Urinary bladder (tissue), 4 donors: ENCODE data around the gene OR8B4. TPM values are rescaled to one million over a fixed set of nuclear protein-coding genes. Genes with fewer than 3 reads are reported as not detected.
"Not testable (repeated sequence)": the region's sequence is repeated elsewhere in the genome, so short reads cannot be mapped to it uniquely, and the experiment has no call there.

Experiments used
- DNase-seq: peaks from one replicate; pipeline ENCODE4 v3.0.0-alpha.2; 2015; ENCODE audit errors: extremely low spot score
- H3K27ac ChIP-seq: one replicate; pipeline ENCODE4 v1.5.1; 2013; ENCODE audit warnings: low read depth, mild to moderate bottlenecking, moderate library complexity
- H3K36me3 ChIP-seq: one replicate; pipeline ENCODE4 v1.6.1; 2013; ENCODE audit warnings: mild to moderate bottlenecking, moderate library complexity; ENCODE audit not compliant: insufficient read depth
- H3K4me1 ChIP-seq: one replicate; pipeline ENCODE4 v1.6.1; 2013; ENCODE audit warnings: mild to moderate bottlenecking, moderate library complexity; ENCODE audit not compliant: insufficient read depth
- H3K4me3 ChIP-seq: one replicate; pipeline ENCODE4 v1.5.1; 2013; ENCODE audit warnings: low read depth, low read length
- WGBS: extraction: QIAGEN DNeasy Blood & Tissue Kit; methylation state at CpG from one replicate; pipeline ENCODE4 v1.1.7; 2013; 5-methylcytosine and 5-hydroxymethylcytosine counted together
- polyA plus RNA-seq: library from polyadenylated mRNA; stranded (reverse); fragments of 200-250 nt; gene quantifications from one replicate; pipeline ENCODE4 v1.2.3, GENCODE V29; 2013
- total RNA-seq: library from RNA; depleted of rRNA; stranded (reverse); fragments of >200 nt; gene quantifications from one replicate; pipeline ENCODE4 v1.2.3, GENCODE V29; 2014
- donor health status: healthy with polysubstance abuse.
- donor health status: healthy.

Gene OR8B4, protein sequence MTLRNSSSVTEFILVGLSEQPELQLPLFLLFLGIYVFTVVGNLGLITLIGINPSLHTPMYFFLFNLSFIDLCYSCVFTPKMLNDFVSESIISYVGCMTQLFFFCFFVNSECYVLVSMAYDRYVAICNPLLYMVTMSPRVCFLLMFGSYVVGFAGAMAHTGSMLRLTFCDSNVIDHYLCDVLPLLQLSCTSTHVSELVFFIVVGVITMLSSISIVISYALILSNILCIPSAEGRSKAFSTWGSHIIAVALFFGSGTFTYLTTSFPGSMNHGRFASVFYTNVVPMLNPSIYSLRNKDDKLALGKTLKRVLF
- total RNA-seq (not detected), polyA plus RNA-seq (not detected)

- Histone ChIP-seq H3K27ac (no peak within 1 kb of the TSS), H3K4me3 (no peak within 1 kb of the TSS), H3K4me1 (no peaks in the 10 kb centered on the region), H3K36me3 (no peaks in the 10 kb centered on the region)
- no peak for DNase-seq
- 88% methylated on average over 2 of the region's 2 CpGs for WGBS
Observed at GRCh38 chr11:124424384-124424921, at the start of gene OR8B4. Gene OR8B4, minus strand, starts transcription at chr11:124424871. Its CDS starts 0 bp downstream, at chr11:124424871.

DNA sequence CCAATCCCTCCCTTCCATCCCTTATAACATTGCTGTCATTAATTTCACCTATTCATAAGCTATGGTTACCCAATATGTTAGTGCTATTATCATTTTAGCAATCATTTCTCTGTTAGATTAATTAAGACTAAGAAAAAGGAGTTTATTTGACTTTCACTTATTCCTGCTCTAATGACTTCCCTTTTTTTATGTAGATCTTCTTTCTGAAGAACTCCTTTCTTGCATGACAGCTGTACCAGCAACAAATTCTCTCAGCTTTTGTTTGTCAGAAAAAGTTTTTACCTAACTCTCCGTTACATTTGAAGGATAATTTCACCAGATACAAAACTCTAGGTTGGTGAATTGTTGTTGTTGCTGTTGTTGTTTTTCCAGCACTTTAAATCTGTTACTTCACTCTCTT, 49.4 kb upstream of the OR8B4 start:
- no peak for DNase-seq
- Histone ChIP-seq H3K4me1 (no peaks in the 10 kb centered on the region), H3K4me3 (no peak overlapping the region), H3K36me3 (no peaks in the 10 kb centered on the region), H3K27ac (no peak overlapping the region)
- WGBS: 56% methylated on average over 1 of the region's 1 CpG

GRCh38 chr11:124473476-124473875, 48.8 kb upstream of the OR8B4 start:
- no peaks in the 10 kb centered on the region for H3K4me1 ChIP-seq
- H3K36me3 ChIP-seq: no peaks in the 10 kb centered on the region
- H3K4me3 ChIP-seq: no peak overlapping the region
- whole genome bisulfite sequencing: 66% methylated on average over 1 of the region's 1 CpG
- no peak overlapping the region for H3K27ac ChIP-seq
- no peak for DNase-seq

GRCh38 chr11:124470561-124471227, 46.0 kb upstream of the OR8B4 start:
- Histone ChIP-seq H3K36me3 (no peaks in the 10 kb centered on the region), H3K4me1 (no peaks in the 10 kb centered on the region), H3K27ac (no peak overlapping the region), H3K4me3 (no peak overlapping the region)
- 61% methylated on average over 11 of the region's 11 CpGs for WGBS
- DNase-seq: no peak

DNA sequence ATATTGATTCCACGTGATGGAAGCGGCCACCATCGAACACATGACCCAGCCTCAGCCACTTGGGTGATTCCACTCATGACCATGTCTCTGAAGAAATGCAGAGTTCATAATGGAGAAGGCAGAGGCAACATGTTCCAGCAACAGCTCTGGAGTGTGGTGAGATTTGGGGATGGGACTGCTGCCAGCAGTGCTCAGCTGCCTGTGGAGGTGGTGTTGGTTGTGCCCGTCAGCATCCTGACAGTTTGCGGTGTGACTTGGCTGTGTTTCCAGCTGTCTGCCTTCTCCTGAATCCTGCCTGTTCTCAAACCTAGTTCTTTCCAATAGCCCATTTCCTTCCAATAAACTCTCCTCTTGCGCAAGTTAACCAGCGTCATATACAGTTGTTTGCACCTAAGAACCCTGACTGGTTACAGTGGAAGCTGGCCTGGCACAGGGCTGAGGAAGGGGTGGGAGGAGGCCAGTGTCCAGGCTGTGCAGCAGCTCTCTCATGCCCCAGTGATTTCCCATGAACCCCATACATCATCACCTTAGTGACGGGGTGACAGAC, 42.8 kb upstream of the OR8B4 start:
- Histone ChIP-seq H3K4me1 (no peaks in the 10 kb centered on the region), H3K27ac (no peak overlapping the region), H3K4me3 (no peak overlapping the region), H3K36me3 (no peaks in the 10 kb centered on the region)
- 61% methylated on average over 8 of the region's 8 CpGs for WGBS
- no peak for DNase-seq

DNA sequence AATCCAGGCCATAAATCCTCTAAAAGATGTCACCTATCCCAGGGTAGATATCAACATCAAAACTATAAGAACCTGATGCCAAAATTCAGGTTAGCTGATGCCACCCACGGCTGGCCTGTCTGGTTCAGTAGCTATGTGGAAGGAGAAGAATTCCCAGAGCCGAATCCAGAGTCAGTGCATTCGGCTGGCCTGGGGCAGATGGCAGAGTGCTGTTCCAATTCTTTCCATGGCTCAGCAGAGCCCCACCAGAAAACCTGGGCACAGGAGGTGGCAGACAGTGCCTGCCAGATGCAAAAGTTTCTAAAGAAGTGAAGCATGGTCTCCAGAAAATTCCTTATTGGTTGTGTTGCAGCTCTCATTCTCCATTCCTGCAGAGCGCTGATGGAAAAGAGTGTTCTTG, 40.7 kb upstream of the OR8B4 start:
- Histone ChIP-seq H3K4me1 (no peaks in the 10 kb centered on the region), H3K27ac (no peak overlapping the region), H3K36me3 (no peaks in the 10 kb centered on the region), H3K4me3 (no peak overlapping the region)
- DNase-seq: no peak
- WGBS: 79% methylated on average over 4 of the region's 4 CpGs

- WGBS: 73% methylated on average over 5 of the region's 5 CpGs
- no peak overlapping the region for H3K4me3 ChIP-seq
- H3K27ac ChIP-seq: no peak overlapping the region
- H3K4me1 ChIP-seq: no peaks in the 10 kb centered on the region
- no peaks in the 10 kb centered on the region for H3K36me3 ChIP-seq
- DNase-seq: no peak
Observed at GRCh38 chr11:124463990-124464389, 39.3 kb upstream of the OR8B4 start.

- no peak overlapping the region for H3K4me3 ChIP-seq
- no peaks in the 10 kb centered on the region for H3K36me3 ChIP-seq
- H3K4me1 ChIP-seq: no peaks in the 10 kb centered on the region
- no peak overlapping the region for H3K27ac ChIP-seq
- WGBS: 63% methylated on average over 3 of the region's 3 CpGs
- no peak for DNase-seq
Observed at GRCh38 chr11:124463324-124463723, 38.7 kb upstream of the OR8B4 start.

- no peaks in the 10 kb centered on the region for H3K36me3 ChIP-seq
- no peak overlapping the region for H3K4me3 ChIP-seq
- 87% methylated on average over 1 of the region's 1 CpG for WGBS
- H3K4me1 ChIP-seq: no peaks in the 10 kb centered on the region
- H3K27ac ChIP-seq: no peak overlapping the region
- DNase-seq: no peak
Observed at GRCh38 chr11:124460459-124460858, 35.8 kb upstream of the OR8B4 start.

- H3K36me3 ChIP-seq, DNase-seq, H3K4me3 ChIP-seq, H3K27ac ChIP-seq, H3K4me1 ChIP-seq: not testable (repeated sequence)
- 91% methylated on average over 7 of the region's 7 CpGs for WGBS
Observed at GRCh38 chr11:124459379-124459778, 34.7 kb upstream of the OR8B4 start.

GRCh38 chr11:124454552-124454951, 29.9 kb upstream of the OR8B4 start:
- no peaks in the 10 kb centered on the region for H3K36me3 ChIP-seq
- no peak overlapping the region for H3K27ac ChIP-seq
- no peak overlapping the region for H3K4me3 ChIP-seq
- 49% methylated on average over 2 of the region's 2 CpGs for WGBS
- no peak for DNase-seq
- H3K4me1 ChIP-seq: no peaks in the 10 kb centered on the region

- Histone ChIP-seq H3K36me3 (no peaks in the 10 kb centered on the region), H3K4me3 (no peak overlapping the region), H3K27ac (no peak overlapping the region), H3K4me1 (no peaks in the 10 kb centered on the region)
- 78% methylated on average over 1 of the region's 1 CpG for whole genome bisulfite sequencing
- DNase-seq: no peak
Observed at GRCh38 chr11:124446916-124447315, 22.2 kb upstream of the OR8B4 start.

- no peak for DNase-seq
- Histone ChIP-seq H3K36me3 (no peaks in the 10 kb centered on the region), H3K27ac (no peak within 1 kb of the TSS), H3K4me1 (no peaks in the 10 kb centered on the region), H3K4me3 (no peak within 1 kb of the TSS)
- 96% methylated on average over 1 of the region's 1 CpG for WGBS
Observed at GRCh38 chr11:124445646-124446150, 21.0 kb upstream of the OR8B4 start, which contains the start of gene OR8B8. Gene OR8B8, minus strand, starts transcription at chr11:124445696. Its CDS starts 4,611 bp downstream, at chr11:124441085.

- WGBS: 63% methylated on average over 2 of the region's 2 CpGs
- DNase-seq: no peak
- Histone ChIP-seq H3K4me1 (no peaks in the 10 kb centered on the region), H3K36me3 (no peaks in the 10 kb centered on the region), H3K4me3 (no peak overlapping the region), H3K27ac (no peak overlapping the region)
Observed at GRCh38 chr11:124442847-124443246, 18.2 kb upstream of the OR8B4 start.
